OCI-M2 (cell line): Measurements from ENCODE around the gene RPS2.
A peak's percentile ranks its signal among the peaks of the same experiment; 100 is the strongest.
"Not testable (repeated sequence)": the region's sequence is repeated elsewhere in the genome, so short reads cannot be mapped to it uniquely, and the experiment has no call there.

Source experiments
- DNase-seq: peaks from one replicate; lab custom pipeline; 2025; ENCODE audit not compliant: unreplicated experiment; lab: John Stamatoyannopoulos, UW

RPS2 gene

GRCh38 chr16:1964506-1965395 lies at the start of gene RPS2:
TSS of gene RPS2 (minus strand) at chr16:1964826. CDS start at chr16:1964625, 201 bp downstream.
- DNase-seq: peak; percentile 91

- DNase-seq: no peak
Observed at GRCh38 chr16:2013527-2013926, 48.9 kb upstream of the RPS2 start.

- DNase-seq: not testable (repeated sequence)
Observed at GRCh38 chr16:2011726-2012125, 47.1 kb upstream of the RPS2 start.

GRCh38 chr16:2009791-2010510 lies 45.3 kb upstream of the RPS2 start, which contains the start of gene ZNF598:
TSS of gene ZNF598 (minus strand) at chr16:2009821.
- DNase-seq: no peak

GRCh38 chr16:2009164-2009711 lies 44.6 kb upstream of the RPS2 start:
- no peak for DNase-seq

GRCh38 chr16:2008631-2009163 lies 44.1 kb upstream of the RPS2 start:
- no peak for DNase-seq

- no peak for DNase-seq
Observed at GRCh38 chr16:2008009-2008526, 43.4 kb upstream of the RPS2 start.

GRCh38 chr16:2007081-2007836 lies 42.6 kb upstream of the RPS2 start:
- DNase-seq: no peak

- no peak for DNase-seq
Observed at GRCh38 chr16:2006317-2006716, 41.7 kb upstream of the RPS2 start.

- no peak for DNase-seq
Observed at GRCh38 chr16:2005646-2006045, 41.0 kb upstream of the RPS2 start.

- no peak for DNase-seq
Observed at GRCh38 chr16:2004795-2005517, 40.3 kb upstream of the RPS2 start.

- no peak for DNase-seq
Observed at GRCh38 chr16:2003827-2004641, 39.4 kb upstream of the RPS2 start.

GRCh38 chr16:2003231-2003826 lies 38.7 kb upstream of the RPS2 start:
- no peak for DNase-seq

GRCh38 chr16:2002406-2003230 lies 38.0 kb upstream of the RPS2 start:
- DNase-seq: no peak

- DNase-seq: no peak
Observed at GRCh38 chr16:2001456-2002355, 37.1 kb upstream of the RPS2 start.

GRCh38 chr16:2001035-2001434 lies 36.4 kb upstream of the RPS2 start:
- no peak for DNase-seq
